ENCODE data around the gene SH2D4B.
A peak's percentile ranks its signal among the peaks of the same experiment; 100 is the strongest.

The SH2D4B gene

DNA sequence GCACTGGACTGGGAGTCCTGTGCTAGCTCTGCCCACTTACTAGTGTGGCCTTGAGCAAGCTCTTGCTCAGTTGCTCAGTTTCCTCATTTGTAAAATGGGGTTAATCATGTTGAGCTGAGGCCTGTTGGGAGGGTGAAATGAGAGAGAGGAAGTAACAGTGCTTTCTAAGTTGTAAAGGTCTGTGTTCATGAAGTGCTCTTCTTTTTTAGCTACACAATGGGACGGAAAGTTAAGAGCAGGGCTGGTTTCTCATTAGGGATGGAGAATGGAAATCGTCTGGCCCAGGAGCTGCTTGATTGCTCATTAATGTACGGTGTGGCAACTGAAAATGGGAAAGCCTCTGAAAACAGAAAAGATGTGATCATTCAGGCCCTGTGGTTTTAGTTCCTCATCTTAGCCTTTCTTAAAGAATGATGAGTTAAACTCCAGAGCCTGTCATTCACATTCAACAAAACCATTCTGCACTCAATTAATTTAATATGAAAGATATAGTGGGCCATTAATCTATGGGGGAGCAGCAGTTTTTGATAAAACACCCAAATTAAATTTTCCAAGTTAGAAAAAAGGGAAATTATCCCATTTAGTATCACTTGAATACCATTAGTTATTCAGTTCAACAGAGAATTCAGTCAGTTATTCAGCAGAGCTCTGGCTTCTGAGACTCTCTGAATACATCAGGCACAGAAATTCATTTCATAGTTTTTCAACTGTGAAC lies 60.5 kb downstream of the SH2D4B start:
- no peak for DNase-seq

DNA sequence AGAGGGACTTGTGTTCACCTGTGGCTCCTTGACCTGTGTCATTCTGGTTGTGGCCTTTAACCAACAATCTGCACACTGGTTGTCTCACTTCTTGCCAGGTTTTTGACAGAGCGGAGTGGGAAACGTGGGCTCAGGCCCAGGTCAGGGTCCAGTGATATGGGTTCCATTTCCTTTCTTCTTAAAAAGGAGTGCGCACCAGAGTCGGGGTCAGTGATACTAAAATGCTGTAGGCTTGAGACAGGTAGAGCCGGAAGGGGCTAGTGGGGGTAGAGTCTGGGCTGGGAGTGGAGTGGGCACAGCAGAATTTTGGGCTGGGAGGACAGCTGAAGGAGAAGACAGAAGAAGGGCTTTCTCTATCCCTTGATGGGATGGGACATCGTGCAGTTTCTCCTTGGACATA lies 61.2 kb downstream of the SH2D4B start:
- no peak for DNase-seq

DNA sequence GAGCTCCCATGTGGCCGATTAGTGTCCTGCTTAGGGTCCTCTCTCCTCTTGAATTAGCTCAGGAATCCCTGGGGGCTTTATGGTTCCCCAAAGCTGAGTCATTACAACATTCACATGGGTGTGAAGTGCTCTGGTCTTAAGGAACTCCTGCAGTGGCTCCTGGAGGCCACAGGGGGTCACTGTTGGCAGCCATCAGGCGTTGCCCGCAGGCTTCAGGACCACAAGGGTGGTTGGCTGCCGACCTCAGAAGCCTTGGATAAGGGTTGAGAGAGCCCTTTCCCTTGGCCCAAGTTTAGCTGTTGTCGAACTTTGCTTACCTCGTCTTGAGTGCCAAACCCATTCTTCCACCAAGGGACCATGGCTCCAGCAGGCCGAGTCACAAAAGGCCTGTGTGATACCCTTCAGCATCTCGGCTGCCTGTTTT lies 61.7 kb downstream of the SH2D4B start:
- peak; percentile 46 for DNase-seq

DNA sequence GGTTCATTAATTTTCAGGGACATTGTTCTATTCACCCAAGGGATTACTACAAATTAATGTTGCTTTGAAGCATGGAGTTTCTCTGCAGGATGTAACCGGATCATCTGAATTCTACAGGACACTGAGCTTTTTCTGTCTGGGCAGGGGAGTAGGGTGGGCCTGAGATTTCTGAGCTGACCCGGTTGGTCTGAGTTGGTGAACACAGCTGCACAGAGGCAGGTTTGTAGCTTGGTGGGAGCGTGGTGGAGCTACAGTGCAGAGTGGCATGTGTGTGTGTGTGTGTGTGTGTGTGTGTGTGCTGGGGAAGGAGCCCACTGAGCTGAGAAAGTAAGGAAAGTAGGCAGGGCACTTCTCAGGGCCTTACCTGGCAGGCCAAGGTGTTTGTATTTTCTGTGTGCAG lies 62.6 kb downstream of the SH2D4B start:
- DNase-seq = no peak

DNA sequence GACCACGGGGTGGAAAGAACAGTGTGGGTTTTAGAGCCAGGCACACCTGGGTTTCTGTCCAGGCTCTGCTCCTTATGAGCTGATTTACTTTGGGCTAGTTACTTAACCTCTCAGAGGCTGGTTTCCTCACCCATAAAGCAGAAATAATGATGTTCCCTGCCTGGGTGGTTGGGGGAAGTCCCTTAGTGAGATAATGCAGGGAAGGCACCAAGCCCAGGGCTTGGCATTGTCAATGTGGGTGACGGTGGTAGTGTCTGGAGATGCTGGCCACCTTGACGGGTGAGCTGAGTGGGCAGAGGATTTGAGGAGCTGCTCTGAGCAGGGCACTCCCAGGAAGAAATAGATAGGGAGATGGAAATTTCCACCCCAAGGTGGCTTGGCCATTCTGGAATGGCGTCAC lies 65.2 kb downstream of the SH2D4B start:
- DNase-seq = no peak

DNA sequence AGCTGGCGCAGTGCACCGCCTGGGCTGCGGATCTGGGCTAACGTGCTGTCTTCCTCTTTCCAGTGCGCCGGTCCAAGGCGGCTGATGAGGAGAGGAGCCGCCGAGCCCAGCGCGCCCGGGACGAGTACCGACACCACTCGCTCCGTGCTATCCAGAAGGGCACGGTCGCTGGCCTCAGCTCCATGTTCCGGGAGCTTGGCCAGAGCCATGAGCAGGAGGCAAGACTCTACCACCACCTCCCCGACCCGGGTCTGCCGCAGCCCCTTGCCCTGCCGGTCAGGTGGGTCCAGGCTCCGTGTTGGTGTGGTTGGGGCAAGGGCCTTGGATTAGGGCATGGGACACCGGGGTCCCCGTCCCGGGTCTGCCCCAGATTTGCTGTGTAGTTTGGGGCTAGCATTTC lies 65.8 kb downstream of the SH2D4B start:
- DNase-seq = no peak

DNA sequence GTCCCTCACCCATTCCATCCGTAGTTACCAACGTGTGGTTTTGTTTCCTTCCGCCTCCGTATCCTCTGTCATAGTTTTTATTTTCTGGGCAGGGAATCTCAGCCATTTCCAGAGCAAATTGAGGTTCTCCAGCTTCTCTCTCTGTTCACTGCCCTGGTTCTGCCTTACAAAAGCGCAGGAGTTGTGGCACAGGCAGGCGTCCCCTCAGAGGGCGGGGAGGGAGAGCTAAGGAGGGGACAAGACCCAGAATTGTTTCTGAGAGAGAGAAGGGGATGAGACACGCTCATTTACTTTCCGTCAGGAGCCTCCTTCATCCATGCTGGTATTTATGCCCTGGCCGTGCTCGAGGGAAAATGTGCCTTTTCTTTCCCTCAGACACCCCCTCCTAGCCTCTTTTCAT lies 71.0 kb downstream of the SH2D4B start:
- no peak for DNase-seq

DNA sequence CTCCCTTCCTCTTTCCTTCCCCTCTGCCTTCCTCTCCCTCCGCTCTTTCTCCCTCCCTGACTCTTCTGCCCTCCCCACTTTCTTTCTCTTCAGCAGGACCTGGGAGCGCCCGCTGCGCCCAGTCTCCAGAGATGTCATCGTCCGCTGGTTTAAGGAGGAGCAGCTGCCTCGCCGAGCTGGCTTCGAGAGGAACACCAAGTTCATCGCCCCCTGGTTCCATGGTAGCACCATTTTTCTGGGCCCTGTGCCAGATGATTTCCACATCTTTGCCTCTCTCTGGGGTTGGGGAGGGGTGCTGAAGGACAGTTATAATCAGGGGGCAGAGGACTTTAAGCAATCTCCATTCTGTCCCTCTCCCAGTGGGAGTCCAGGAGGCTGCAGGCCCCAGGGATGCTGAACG lies 71.6 kb downstream of the SH2D4B start:
- DNase-seq = no peak

DNA sequence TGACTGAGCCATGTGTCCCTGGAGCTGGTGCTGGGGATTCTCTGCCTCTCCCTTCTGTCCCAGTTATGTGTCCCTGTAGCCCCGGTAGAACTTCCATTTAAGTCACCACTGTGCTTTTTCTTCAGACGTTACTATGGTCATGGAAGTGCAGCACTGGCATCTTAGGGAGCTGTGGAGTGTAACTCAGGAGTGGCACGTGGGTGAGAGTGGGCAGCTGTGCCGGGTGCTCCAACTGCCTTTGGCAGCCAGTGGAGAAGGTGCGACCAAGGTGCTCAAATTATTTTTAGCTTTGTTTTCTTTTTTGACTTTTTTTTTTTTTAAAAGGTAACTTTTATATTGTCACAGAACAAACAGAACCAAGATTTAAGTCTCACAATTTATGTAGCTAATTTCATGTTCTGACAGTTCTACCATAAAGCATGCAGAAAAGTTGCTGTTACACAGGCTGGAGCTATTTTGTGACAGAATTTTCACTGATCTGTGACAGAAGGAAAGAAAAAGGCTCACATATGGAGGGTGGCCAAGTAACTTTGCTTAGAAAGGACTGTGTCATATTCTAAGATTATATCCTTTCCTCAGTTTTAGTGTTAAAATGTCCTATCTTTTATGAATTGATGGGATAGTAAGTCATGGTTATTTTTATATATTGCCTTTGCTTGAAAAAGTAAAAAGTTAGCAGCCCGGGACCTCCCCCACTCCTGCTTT lies 73.9 kb downstream of the SH2D4B start:
- no peak for DNase-seq

DNA sequence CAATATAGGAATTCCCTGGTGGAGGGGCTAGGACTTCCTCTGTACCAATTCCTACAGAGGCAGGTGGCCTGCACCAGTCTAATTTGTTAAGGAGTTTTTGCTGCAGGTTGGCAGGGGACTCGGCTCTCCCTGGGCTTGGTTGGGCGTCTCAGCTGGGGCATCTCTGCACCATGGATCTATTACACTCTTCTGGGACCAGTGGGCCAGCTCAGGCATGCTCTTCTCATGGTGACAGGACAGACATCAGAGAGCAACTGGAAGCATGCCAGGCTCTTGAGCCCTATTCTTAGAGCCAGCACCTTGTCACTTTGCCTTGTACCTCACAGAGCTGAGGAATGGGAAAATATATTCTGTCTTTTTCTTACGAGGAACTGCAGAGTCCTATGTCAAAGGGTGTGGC lies 74.6 kb downstream of the SH2D4B start:
- no peak for DNase-seq

DNA sequence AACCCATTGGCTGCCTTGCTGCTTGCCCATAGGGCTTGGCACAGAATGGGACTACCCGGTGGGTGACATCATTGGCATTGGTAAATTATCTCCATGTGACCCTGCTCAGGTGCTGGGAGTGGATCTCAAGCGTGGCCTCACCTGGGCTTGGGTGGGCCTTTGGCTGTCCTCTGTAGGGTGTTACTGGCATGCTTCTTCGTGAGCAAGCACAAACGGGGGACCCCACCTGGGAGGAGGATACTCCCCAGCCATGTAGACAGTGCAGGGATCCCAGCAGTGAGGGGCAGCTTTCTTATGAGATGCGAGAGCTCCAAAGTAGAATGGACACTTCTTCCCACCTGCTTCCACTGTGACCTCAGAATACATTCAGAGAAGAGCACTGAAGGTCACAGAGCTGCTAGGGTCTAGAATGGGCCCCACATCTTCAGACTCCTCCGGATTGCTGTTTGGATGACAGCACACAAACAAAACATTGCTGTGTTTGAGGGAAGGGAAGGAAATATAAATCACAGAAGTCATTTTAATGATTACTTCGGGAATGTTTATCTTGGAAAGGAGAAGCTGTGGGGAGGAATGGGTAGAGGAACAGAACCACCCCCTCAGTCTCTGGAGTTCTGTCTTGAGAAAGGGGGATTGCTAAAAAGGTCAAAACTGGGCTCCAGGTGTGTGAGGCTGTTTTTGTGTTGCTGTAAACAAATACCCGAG lies 75.9 kb downstream of the SH2D4B start:
- DNase-seq = no peak

DNA sequence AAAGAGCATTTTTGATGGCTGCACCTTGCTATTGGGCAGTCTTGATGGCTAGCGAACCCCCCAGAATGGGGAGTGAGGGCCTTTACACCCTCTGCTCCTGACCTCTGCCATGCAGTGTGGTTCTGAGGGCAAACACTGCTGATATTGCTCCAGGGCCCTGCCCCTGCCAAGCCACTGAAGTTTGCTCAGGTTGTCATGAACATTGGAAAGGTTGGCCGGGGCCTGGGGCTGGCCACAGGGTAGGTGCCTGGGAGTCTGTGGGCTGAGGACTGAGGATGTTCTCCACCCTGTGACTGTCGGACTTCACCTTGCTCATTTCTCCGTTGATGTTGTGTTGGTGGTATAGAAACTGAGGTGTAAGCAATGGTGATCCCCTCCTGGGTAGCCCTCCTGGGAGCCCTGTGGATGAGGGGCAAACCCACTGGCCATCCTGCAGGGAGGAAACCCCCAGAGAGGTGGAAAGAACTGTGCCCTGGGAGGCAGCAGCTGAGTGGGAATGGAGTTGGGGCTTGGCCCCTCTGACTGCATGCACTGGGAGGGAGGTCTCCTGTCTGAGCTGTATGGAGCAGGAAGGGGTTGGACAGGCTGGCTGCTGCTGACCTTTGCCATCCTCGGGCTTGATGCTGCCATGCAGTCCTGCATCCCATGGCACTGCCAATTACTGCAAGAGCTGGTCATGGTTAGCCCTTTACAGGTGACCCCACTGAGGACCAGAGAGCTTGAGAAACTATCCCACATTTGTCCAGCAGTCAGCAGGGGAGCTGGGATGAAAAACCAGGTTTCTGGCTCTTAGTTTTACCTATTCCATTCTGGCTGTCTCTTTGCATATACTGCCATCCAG lies 77.1 kb downstream of the SH2D4B start:
- DNase-seq = no peak

DNA sequence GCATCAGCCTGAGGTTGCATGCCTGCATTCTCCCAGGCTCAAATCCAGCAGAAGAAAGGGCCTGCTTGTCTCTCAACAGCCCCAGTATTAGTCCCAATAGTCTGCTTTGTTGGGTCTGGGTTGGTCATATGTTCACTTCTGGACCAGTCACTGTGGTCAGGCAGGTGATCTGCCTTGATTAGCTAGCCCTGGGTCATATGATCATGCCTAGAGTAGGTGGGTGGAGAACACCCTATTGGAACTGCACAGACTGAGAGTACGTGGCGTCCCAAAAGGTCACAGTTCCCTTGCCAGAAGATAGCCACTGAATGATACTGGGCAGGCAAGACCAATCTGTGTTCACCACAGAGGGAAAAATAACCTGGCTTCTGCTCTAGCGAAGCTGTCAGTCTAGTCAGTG lies 80.1 kb downstream of the SH2D4B start:
- DNase-seq = no peak

DNA sequence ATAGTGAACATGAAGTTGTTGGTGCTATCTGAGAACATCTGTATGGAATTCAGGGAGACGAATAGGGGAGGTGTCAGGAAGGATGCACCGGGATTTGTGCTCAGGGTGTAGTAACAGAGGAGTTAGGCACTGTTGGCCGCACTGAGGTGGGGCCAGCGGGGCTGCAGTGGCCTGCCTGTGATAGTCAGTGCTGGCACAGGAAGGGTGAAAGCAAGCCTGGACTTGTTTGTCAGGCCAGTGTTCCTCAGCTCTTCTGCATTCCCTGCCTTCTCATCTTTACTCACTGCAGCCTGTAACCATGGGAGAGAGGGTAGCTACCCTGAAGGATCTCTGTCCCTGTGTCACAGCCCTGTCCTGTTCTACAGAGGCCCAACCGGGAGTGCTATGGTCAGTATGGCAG lies 81.3 kb downstream of the SH2D4B start:
- DNase-seq = no peak

DNA sequence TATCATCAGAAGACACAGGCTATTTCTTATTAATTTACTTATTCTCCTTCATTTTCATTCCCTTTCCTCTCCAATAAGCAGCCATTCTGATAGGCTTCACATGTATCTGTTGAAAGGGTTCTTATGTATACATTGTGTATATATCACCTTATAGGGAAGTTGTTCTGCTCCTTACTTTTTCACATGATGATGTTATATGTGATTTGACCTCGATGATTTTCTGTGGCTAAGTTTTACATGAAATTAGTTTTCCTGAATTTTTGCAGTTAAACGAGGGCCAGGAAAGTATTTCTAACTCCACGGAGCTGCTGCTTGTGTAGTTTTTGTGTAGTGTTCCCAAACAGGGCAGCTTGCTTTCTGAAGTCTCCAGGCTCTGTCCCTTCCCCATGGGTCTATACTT lies 84.5 kb downstream of the SH2D4B start:
- no peak for DNase-seq

DNA sequence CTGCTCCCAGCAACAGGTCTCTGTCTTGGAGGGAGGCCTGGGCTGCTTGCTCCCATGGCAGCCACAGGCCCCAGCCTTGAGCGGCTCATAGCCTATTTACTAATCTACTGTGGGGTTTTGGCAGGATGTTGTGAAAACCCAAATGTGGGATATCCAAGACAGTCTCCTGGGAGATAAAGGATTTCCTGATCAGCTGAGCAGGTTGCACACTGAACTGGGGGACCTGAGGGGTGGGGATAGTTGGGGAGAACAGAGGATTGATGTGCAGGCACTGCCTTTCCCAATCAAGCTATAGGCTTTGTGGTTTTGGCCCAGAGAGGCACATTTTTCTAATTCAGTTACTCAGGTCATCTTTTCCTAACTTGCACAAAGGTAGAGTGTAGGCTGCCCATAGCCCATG lies 92.6 kb downstream of the SH2D4B start:
- no peak for DNase-seq

DNA sequence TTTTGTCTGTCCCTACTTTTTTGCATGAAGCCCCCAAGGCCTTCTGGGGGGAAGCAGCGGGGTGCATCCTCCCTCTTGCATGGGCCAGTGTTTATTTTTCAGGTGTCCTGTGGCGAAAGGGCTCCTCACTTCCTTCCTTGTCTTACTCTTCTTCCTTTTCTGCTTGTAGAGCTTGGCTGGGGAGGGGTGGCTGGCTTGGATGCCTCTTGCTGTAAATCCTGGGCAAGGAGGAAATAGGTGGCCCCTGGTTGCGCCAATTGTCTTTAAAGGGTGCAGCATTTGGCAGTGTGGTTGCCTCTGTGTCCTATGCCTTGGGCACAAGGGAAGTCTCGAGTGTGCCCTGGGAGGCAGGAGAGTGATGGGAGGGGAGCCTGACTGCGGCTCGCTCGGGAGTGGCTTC lies 95.0 kb downstream of the SH2D4B start:
- no peak for DNase-seq

DNA sequence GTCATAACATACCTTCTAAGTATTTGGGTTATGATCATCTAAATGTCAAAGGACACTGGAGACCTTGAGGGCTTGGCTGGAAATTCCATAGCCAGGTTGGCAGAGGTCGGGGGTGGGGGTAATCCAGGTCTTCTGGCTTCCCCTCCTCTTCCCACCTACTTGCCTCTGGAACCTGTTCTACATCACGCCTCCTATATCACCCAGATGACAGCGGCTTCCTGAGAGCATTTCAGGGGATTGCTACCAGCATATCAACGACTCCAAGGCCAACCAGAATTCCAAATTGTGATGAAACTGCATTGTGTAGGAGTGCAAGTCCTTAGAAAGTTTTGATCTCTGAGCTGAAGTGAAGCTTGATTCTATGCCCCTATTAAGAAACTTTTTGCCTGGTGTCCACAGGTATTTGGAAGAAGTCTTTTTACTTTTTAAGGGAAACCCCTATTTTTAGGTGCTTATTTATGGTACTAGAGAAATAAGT lies 95.7 kb downstream of the SH2D4B start:
- DNase-seq = no peak

DNA sequence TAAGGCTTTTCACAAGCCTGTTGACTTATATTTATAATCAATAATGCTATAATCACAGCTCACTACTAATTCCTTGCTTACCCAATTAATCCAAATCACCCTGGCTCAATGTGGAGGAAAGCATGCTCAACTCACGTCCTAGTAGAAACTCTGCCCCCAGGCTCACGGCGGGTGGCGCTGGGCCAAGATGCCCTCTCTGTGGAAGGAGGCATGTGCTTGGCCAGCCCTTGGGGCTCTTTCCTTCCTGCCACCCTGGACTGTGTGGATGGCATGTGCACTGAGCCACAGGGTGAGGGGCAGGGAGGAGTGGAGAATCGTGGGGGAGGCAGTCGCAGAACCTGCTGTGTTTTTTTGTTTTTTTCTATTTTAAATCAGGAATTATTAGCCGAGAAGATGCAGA lies 96.2 kb downstream of the SH2D4B start:
- DNase-seq = no peak

DNA sequence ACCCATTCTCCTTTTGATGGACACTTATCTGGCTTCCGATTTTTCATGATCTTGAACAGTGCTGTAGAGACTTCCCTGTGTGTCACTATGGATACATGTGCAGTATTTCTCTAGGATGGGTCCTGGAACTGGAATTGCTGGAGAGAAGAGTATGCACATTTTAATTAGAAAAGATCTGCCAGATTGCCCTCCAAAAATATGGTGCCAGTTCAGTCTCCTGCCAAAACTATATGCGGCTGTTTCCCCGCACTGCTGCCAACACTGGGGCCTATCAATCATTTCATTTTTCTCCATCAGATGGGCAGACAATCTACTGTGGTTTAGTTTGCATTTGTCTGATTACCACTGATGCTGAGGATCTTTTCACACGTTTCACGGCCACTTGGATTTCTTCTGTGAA lies 105.0 kb downstream of the SH2D4B start:
- DNase-seq = no peak

DNA sequence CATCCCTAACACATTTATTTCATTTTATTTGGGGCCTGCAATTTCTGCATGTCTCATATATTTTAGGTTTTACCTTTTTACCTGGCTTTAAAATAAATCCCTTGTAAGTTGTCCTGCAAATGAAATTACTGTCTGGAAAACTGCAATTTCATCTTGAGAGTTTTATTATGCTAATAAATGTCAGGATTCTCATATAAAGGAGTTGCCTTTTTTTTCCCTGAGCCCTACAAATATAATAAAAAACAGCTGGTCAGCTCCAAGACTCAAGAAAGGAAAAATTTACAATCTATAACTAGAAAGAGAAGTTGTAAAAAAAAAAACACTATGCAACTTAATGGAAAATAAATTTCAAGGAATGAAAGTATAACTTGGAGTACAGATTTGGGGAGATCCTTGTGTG lies 108.7 kb downstream of the SH2D4B start:
- DNase-seq = no peak

DNA sequence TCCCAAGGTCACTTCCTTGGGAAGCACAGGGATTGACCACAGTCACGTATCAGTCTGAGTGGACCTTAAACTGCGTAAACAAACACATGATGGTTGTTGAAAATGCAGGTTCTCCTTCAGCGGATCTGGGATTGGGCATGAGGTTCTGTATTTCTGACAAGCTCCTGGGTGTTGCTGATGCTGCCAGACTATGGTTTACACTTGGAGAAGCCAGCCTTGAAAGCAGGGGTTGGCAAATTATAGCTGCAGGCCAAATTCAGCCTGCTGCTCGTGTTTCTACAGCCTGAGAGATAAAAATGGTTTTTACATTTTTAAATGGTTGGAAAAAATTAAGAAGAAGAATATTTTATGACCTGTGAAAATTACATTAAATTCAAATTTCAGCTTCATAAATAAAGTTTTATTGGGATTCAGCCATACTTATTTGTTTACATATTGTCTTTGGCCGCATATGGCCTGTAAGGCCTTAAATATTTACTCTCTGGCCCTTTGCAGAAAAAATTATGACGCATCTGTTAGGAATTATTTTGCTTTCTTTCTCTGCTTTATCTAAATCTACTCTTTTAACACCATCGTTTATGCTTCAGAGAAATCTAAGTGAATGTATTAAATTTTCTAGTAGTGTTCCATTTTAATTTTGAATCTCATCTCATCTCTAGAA lies 109.6 kb downstream of the SH2D4B start:
- DNase-seq = no peak

DNA sequence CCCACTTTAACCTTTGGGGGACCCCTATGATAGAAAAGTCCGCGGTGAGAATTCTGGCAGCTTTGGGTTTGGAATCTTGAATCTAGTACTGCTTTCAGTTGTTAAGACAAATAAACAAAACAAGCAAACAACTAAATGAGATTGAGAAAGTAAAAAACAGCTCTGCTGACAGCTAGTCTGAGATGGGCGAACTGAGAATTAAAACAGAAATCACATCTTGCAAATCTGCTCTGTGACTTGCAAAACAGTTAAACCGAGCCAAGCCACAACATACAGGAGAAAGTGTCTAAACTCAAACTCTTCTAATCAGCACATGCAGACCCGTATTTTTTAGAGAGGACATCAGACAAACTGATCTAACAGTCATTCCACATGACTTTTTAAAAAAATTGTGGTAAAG lies 110.4 kb downstream of the SH2D4B start:
- DNase-seq = no peak

All from CD4-positive, alpha-beta T cell treated with Interleukin-6 for 4 hours (primary cell).